SK-MEL-5 (cell line): Measurements from ENCODE around the gene CCPG1. TPM values are rescaled to one million over a fixed set of nuclear protein-coding genes. Genes with fewer than 3 reads are reported as not detected.

Experiments
- DNase-seq: peaks from one replicate; pipeline ENCODE4 v3.0.0-alpha.2; 2016; ENCODE audit warnings: low read depth, low spot score
- in situ Hi-C: cut with HindIII; loops from 2 replicates; pipeline ENCODE4 v1.10.0; 2016; ENCODE audit warnings: low sequenced_read_pairs, high pct_unique_total_duplicates, low pct_unique_long_range_greater_than_20kb
- total RNA-seq: library from RNA; depleted of rRNA; stranded (reverse); fragments of >200 nt; shearing (Covaris generic); gene quantifications from 2 replicates; pipeline ENCODE4 v1.2.3, GENCODE V29; 2014; rRNA removed

Gene CCPG1
- total RNA-seq, 1 experiment from 2014 or later: 61.7 TPM

- in situ Hi-C loops: no loop called here
These were observed 65.0 kb downstream of the CCPG1 start for GRCh38 chr15:55343168-55343567.

GRCh38 chr15:55337160-55337559, 71.0 kb downstream of the CCPG1 start:
- in situ Hi-C loops: no loop called here
- DNase-seq: no peak

More at GRCh38 chr15:55343168-55343567, 65.0 kb downstream of the CCPG1 start:
- DNase-seq: no peak

- no peak for DNase-seq
- in situ Hi-C loops: no loop called here
These were observed 73.2 kb downstream of the CCPG1 start for GRCh38 chr15:55334997-55335396.

GRCh38 chr15:55334371-55334770, 73.8 kb downstream of the CCPG1 start:
- DNase-seq: no peak
- in situ Hi-C loops: no loop called here

GRCh38 chr15:55327387-55327786, 80.8 kb downstream of the CCPG1 start:
- DNase-seq: no peak
- in situ Hi-C loops: no loop called here

GRCh38 chr15:55322467-55322866, 85.7 kb downstream of the CCPG1 start:
- in situ Hi-C loops: no loop called here
- DNase-seq: no peak

- DNase-seq: no peak
- in situ Hi-C loops: no loop called here
These were observed 87.2 kb downstream of the CCPG1 start for GRCh38 chr15:55320963-55321362.

- in situ Hi-C loops: no loop called here
These were observed 88.0 kb downstream of the CCPG1 start for GRCh38 chr15:55320238-55320550.

GRCh38 chr15:55319537-55320237, 88.5 kb downstream of the CCPG1 start:
- in situ Hi-C loops: no loop called here
- DNase-seq: peak; percentile 73

More at GRCh38 chr15:55320238-55320550, 88.0 kb downstream of the CCPG1 start:
- no peak for DNase-seq

- in situ Hi-C loops: no loop called here
- peak; percentile 91 for DNase-seq
These were observed 89.3 kb downstream of the CCPG1 start, which contains the start of the genes PIGB and PIGBOS1 for GRCh38 chr15:55318588-55319494. Gene PIGB (plus strand): TSS chr15:55319222. CDS start chr15:55319251, 29 bp downstream. Gene PIGBOS1 (minus strand): TSS chr15:55319123. CDS start chr15:55317792, 1,331 bp downstream.

Other genes starting within 250 kb of the CCPG1 start
- 214 and 237 TPM in 2 replicates for gene RSL24D1, start 211.4 kb downstream of the CCPG1 start, total RNA-seq
- 96.4 and 97.7 TPM in 2 replicates for gene RAB27A, start 118.5 kb downstream of the CCPG1 start, total RNA-seq
- gene PIGBOS1, start 89.2 kb downstream of the CCPG1 start, total RNA-seq: 17.7 and 27.7 TPM in 2 replicates
- 24.3 and 24.6 TPM in 2 replicates for gene PIGB, start 89.1 kb downstream of the CCPG1 start, total RNA-seq
- gene PIERCE2, start 136 bp upstream of the CCPG1 start, total RNA-seq: 3.9 and 4.1 TPM in 2 replicates
- 0.37 and 1.6 TPM in 2 replicates for gene DNAAF4, start 99.9 kb upstream of the CCPG1 start, total RNA-seq
- 11.8 TPM in 2 replicates for gene PYGO1, start 180.0 kb upstream of the CCPG1 start, total RNA-seq